NCI-H2029 treated with DMSO at 0.1 percent for 48 hours (cell line): ENCODE data around the gene ITGA11.

Experiments
- DNase-seq: peaks from one replicate; lab custom pipeline; 2025; lab: John Stamatoyannopoulos, UW

ITGA11 gene

DNA sequence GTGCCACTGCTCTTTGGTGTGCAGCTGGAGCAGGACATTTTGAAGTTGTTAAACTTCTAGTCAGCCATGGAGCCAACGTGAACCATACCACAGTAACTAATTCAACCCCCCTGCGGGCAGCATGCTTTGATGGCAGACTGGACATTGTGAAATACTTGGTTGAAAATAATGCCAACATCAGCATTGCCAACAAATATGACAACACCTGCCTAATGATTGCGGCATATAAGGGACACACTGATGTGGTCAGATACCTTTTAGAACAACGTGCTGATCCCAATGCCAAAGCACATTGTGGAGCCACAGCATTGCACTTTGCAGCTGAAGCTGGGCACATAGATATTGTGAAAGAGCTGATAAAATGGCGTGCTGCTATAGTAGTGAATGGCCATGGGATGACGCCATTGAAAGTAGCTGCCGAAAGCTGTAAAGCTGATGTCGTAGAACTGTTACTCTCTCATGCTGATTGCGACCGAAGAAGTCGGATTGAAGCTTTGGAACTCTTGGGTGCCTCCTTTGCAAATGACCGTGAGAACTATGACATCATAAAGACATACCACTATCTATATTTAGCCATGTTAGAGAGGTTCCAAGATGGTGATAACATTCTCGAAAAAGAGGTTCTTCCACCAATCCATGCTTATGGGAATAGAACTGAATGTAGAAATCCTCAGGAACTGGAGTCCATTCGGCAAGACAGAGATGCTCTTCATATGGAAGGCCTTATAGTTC, 142.2 kb downstream of the ITGA11 start:
- no peak for DNase-seq

DNA sequence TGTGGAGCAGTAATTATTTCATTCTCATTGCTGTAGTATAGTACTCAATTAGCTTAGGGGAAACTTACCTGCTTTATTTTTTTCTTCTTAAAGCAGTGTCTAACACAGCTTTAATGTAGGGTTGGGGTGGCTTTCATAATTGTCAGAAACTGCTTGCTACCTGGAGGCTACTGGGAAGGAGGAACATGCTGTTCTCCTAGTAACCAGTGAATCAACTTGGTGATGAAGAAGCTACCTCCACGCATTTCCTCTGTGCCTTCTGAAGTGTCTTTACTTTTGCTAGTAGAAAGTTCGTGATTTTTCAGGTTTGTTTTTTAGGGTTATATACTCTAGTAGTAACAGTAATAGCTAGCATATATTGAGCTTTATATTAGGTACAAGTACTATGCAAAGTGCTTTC, 142.9 kb downstream of the ITGA11 start:
- DNase-seq = no peak

DNA sequence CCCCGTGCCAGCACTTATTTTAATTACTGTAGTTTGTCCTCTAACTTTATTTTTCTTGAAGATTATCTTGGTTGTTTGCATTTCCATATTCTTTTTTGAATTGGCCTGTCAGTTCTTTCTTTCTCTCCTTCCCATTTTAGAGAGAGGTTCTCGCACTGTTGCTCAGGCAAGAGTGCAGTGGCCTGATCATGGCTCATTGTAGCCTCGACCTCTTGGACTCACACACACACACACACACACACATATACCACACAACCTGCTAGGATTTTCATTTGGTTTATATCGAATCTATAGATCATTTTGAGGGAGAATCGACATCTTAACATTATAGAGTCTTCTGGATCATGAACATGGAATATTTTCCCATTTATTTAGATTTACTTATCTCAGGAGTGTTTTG, 145.7 kb downstream of the ITGA11 start:
- no peak for DNase-seq

DNA sequence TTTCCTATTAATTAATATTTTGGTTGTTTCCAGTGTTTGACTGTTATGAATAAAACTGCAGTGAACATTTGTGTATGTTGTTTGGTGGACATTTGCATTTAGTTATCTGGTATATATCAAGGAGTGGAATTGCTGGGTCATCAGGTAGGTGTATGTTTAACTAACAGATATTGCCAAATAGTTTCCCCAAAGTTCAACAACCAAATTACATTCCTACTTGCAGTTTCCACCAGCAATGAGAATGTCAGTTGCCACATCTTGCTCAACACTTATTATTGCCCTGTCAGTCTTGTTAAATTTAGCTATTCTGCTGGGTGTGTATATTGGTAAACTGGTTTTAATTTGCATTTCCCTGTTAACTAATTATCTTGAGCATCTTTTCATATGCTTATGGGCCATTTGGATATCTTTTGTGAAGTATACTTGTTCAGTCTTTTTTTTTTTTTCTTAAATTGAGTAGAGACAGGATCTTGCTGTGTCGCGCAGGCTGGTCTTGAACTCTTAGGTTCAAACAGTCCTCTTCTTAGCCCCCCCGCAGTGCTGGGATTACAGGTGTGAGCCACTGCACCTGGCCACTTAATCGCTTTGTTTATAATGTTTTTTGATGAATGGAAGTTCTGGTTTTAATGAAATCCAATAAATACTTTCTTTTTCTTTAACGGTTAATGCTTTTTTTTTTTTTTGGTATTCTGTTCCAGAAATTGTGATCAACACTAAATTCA, 146.5 kb downstream of the ITGA11 start:
- DNase-seq = no peak

DNA sequence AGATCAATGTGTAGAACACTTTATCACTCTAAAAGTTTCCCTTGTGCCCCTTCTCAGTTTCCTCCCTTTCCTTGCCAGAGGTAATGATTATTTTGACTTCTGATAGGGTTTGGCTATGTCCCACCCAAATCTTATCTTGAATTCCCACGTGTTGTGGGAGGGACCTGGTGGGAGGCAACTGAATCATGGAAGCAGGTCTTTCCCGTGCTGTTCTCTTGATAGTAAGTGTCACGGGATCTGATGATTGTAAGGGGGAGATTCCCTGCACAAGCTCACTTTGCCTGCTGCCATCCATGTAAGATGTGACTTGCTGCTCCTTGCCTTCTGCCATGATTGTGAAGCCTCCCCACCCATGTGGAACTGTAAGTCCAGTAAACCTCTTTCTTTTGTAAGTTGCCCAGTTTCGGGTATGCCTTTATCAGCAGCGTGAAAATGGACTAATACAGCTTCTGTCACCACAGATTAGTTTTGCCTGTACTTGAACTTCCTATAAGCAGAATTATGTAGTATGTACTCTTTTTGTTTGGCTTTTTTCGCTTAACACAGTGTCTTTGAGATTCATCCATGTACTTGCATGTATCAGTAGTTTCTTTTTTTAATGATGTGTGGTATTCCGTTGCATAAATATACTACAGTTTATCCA, 147.2 kb downstream of the ITGA11 start:
- no peak for DNase-seq

DNA sequence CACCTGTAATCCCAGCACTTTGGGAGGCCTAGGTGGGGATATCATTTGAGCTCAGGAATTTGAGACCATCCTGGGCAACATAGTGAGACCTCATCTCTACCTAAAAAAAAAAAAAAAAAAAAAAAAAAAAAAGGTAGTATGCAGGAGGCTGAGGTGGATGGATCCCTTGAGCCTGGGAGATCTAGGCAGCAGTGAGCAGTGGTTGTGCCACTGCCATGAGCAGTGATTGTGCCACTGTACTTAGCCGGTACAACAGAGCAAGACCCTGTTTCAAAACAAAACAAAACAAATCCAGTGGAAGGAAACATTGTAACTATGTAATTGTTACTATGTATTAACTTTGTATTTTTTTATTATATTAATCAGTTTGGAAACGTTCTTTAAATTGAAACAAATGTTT, 148.6 kb downstream of the ITGA11 start:
- no peak for DNase-seq

DNA sequence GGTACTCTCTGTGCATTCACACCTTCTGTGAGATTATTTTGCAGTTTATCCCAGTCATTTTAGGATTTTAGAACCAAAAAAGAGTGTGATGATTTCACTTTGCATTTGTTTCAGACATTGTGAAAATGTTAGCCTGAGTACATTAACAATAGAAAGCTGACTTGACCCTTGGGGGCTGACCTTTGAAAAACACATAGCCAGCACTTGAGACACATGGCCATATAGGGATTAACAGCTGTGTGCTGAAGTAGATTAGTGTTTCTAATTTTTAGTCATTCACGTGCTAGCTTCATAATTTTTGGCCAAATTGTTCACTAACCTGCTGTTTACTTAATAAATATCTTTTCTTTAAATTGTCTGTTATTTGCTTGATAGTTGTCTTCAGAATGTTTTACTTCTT, 151.0 kb downstream of the ITGA11 start:
- DNase-seq = no peak

DNA sequence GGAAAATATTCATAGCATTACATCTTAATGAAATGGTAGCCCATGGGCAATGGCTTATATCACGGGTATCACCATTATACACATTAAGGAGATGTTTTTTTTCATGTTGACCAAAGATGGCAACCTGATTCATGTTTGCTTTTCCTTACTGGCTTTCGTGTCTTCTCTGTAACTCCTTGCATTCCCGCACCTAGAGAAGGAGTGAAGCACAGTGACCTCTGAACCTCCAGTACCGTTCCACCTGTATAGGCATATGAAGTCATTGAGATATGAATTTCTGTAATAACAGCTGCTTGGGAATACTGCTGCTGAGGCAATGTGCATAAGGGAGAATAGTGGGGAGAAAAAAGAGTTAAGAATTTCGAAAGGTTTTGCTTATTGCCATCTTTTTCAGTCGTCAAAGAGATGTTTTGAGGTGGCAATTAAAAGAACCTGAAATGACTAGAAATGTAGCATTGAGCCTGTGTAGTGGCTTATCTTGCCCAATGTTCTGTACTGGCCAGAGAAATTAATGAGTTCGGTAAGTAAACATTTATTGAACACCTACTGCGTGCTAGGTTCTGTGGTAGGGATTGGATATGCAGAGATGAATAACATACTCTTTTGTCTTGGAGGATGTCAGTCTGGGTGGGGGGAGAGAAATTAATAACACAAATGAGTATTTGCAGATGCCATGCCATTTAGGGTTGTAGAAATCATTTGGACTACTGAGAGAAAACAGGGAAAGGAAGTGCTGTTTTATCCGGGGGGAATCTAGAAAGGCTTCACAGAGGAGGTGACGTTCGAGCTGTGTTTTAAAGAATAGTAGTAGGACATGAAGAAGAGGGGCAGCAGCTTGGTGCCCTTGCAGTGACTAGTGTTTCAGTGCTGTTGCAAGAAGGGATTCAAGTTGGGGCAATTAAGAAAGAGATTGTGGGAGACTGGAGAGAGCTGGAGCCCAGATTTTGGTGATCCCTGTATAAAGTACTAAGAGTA, 151.9 kb downstream of the ITGA11 start:
- DNase-seq = no peak

DNA sequence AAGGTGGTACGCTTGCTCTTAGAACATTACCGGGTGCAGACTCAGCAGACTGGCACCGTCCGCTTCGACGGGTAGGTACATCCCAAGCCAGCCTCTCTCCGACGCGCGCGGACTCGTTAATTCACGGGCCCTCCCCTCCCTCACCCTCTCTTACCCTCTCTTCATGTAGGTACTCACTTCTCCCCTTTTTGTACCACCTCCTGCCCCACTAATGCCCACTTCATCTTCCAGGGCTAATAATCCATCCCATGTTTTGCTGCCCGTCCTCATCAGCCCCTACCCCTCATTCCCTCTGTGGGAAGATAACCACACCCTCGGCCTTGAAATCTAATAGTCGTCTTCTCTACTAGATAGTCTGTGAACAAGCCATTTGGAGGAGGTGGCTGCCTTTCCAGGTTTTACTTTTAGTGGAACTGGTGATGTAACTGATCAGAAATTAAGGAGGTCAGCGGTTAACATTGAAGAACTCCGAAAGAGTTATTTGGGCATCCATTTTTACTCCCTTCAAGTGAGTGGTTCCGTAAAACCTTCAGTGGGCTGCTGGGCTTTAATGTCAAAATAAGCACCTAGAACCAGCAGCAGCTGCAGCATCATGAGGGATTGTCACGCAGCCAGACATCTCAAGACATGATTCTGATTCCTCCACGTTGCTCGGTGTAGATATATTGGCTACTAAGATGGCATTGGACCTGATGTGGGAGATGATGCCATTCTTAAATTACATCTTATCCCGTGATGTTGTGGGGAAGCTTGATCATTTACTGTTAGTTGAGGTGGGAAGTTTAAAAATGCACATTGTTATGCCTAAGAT, 153.2 kb downstream of the ITGA11 start:
- no peak for DNase-seq

DNA sequence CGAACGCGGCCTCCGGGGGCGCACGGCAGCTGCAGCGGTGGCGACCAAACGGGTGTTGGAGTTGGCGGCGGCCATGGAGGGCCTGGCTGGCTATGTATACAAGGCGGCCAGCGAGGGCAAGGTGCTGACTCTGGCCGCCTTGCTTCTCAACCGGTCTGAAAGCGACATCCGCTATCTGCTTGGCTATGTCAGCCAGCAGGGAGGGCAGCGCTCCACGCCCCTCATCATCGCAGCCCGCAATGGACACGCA, 153.7 kb downstream of the ITGA11 start:
- DNase-seq = no peak

DNA sequence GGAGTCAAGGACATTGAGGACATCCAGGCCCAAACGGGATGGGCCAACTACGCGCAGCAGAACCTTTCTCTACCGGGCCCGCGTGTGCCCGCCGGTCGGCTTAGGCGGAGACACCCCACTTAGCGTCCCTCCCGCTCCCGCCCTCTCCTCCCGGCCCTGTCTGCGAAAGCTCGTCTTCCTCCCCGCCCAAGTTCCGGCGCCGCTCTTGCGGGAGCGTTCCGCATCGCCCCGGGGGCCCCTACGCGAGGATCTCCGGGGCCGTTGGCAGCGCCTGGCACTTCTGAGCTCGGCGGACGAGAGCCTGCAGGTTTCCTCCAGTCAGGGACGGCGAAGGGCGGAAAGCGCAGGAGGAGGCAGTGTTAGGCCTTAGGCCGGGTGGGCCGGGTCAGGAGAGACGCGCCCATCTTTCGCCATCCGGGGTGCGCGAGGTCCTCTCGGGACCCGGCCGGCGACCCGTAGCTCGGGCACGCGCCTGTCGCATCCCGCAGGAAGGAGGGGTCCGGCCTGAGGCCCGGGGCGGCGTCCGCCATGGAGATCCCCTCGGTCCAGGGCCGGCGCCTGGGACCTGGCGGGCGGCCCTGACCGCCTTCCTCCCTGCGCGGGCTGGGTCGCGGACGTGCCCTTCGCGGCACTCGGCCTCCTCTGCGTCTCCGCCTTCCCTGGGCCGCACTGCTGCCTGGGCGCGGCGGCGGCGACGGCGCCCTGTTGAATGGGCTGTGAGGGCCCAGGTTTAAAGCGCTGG, 154.2 kb downstream of the ITGA11 start, which contains the start of gene FEM1B:
Gene FEM1B (plus strand): TSS at position 143 of the 742 bp plus-strand sequence. CDS start 673 bp downstream, outside the sequence.
- peak; percentile 39 for DNase-seq

DNA sequence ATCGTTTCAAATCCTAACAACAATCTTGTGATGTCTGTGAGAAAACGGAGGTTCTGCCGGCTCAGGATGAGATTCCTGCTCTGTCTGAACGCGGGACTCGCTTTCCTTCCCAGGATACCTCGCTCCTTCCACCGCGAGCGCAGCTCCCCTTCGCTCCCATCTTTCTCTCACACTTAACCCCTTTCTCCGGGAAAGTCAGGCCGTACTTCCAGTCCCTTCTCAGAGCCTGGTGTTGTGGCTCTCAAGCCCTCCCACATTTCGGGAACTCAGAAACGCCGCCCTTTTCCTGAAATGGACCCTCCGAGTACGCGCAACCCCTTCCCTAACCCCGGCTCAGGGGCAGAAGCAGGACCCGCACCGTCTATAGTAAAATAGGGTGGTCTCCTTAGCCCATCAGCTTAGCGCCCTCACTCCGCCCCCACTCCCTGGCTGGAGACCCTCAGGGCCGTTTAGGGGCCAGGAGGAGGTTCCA, 154.8 kb downstream of the ITGA11 start:
- no peak for DNase-seq

DNA sequence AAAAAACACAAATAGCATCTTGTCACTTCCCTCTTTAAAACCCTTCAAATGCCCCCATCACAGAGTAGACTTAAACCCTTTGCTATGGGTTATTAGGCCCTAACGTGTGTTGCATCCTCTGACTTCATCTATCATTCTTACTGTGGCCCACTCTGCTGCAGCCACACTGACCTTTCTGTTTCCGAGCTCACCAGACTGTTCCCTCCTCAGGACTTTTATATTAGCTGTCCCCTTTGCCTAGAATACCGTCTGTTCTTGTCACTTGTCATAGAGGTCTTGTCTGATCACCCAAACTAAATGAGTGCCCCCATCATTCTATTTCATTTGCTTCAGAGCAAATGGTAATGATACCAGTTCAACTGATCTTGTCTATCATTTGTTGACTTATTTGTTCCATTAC, 155.3 kb downstream of the ITGA11 start:
- DNase-seq = no peak

DNA sequence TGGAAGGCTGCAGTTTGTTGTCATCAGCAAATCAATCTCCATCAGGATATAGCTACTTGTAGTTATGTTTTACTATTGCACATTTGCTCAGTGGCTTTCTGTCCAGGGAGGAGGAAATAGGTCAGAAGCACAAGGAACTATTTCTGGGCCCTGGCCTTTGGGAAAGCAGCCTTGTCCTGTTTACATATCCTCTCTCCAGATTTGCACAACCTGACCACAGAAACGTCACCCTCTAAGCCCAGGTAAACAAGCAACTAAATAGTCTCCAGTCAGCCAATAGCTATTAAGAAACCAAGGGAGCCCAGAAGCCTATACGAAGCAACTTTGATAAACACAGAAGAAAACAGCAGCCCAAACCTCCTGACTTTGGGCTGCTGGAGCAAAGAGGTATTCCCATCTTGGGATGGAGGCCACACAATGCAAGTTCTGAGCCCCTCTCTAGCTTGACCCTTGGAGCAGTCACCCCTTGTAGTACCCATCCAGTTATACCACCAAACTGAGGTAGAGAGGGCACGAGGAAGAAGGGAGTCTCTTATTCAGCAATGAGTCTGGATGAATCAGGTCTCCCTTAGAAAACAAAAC, 156.7 kb downstream of the ITGA11 start:
- DNase-seq = peak; percentile 43

DNA sequence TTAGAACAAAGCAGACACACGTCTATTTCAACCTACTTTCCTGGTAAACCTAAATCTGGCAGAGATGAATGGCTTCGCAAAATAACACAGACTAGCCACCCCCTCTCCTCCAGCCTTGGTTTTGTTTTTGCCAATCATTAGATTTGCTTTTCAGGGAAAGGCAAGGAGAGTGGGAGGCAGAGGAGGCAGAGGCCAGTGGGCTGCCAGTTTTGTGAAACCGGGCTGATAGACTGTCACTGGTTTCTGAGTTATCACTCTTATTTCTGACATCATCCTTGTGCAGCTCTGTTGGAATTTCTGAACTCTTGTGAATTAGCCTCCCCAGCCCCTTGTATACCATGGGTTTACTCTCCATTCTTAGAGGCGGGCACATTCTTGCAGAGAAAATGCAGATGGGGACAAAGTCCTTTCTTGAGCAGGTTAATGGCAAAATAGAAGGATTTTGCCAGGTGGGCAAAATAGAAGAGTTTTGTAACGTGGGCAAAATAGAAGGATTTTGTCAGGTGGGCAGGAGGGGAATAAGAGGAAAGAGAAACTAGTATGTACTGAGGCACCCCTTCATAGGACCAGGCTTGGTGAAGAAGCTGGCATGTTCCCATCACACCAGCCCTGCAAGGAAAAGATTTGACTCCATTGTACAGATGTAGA, 157.6 kb downstream of the ITGA11 start:
- no peak for DNase-seq

DNA sequence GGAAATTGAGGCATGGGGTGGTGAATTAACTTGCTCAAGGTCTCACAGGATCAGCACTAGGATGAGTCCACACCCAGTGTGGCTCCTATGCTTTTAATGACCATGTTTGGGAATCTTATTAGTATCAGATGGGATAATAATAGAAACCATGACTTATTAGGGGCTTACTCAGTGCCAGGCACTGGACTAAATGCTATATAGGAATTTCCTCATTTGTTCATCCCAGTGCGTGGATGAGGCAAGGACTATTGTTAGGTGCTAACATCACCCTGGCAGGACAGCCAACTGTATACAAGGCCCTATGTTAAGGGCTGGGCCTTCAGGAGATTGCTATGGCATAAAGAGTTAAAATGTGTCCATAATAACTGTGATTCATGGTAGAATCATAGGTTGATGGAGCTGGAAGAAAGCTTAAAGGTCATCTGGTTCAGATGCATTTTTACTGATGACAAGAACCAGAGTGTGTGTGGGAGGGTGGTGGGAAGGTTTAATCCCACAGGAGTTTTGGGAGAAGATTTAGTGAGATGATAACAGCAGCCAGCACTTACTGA, 159.2 kb downstream of the ITGA11 start:
- no peak for DNase-seq

DNA sequence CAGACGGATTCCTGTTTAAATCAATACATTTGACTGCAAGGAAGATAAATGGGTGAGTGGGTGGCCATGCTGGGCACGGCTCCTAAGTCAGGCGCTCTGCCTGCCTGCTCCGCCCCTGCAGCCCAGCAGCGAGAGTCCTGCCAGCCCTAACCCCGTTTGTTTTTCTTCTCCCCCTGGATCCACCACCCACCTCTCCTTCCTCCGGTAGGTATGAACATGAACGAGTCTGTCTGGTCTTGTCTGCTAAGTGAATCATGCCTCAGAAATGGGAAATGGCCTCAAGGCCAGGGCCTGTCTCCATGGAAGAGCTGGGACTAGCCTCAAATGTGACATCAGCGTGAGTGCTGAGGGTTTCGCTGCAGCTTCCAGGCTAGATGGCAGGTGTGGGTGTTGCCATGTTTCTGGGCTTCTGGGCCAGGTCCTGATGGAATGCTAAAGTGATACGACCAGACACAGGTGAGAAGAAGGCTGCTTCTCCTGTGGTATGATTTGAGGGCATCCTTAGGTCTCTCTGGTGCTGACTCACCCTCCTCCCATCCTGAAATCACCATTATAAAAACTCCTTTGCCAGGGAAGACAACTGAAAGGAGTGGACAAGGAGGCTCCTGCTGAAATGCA, 160.0 kb downstream of the ITGA11 start:
- DNase-seq = no peak

DNA sequence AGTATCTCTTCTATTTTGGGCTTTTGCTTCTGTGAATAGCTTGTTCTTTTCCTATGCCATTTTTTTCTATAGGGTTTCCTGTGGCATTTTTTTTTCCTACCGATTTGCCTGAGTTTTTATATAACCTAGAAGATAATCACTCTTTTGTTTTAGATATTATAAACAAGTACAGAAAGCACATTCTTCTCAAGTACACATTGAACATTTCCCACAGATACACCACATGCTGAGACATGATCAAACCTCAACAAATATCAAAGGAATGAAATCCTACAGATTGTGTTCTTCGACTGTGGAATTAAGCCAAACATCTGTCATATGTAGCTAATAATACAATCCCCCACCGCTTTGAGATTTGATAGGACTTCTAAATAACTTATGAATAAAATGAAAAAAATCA, 163.6 kb downstream of the ITGA11 start:
- DNase-seq = no peak

DNA sequence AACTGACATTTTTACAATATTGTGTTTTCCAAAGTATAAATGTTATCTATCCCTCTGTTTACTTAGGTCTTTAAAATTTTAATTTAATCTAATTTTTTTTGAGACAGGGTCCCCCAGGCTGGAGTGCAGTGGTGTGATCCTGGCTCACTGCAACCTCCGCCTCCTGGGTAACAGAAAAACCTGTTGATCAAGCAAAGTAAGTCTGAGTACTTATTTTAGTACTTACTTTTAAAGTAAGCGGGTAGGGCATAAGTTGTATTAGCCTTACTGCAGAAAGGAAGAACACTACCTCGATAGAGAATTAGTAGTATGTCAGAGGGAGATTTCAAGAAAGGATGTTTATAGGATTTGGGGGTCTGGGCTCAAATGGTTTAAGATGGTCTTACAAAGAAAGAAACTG, 166.3 kb downstream of the ITGA11 start:
- no peak for DNase-seq
